Activated CD4-positive, alpha-beta T cell treated with anti-CD3 and anti-CD28 coated beads for 36 hours (primary cell): ENCODE measurements around the gene RAP2A. TPM values are rescaled to one million over a fixed set of nuclear protein-coding genes. Genes with fewer than 3 reads are reported as not detected.

Source experiments
- ATAC-seq: fragments of 200-7000 bp; cut with Tn5 transposase; one replicate; pipeline ENCODE4 v1.10.0; 2021; ENCODE audit warnings: mild to moderate bottlenecking, moderate library complexity
- CTCF ChIA-PET: fragments of 350-600 bp; sonication (Branson Sonifier 250); formaldehyde crosslinking; loops from one replicate; lab custom pipeline; 2021; ENCODE audit warnings: antibody characterized with exemption; lab: Charles Lee
- POLR2A ChIA-PET: fragments of 350-600 bp; sonication (Branson Sonifier 250); formaldehyde crosslinking; loops from one replicate; lab custom pipeline; 2021; ENCODE audit warnings: antibody characterized with exemption, inconsistent platforms; lab: Charles Lee
- DNase-seq: peaks from one replicate; pipeline ENCODE4 v3.0.0-alpha.2; 2020
- H3K27ac Mint-ChIP-seq: one replicate; pipeline ENCODE4 v1.8.0; 2021; ENCODE audit warnings: mixed read lengths
- H3K27me3 Mint-ChIP-seq: one replicate; pipeline ENCODE4 v1.8.0; 2021; ENCODE audit warnings: mixed read lengths
- H3K36me3 Mint-ChIP-seq: one replicate; pipeline ENCODE4 v1.8.0; 2021; ENCODE audit warnings: low read depth, mixed read lengths
- H3K4me1 Mint-ChIP-seq: one replicate; pipeline ENCODE4 v1.8.0; 2021; ENCODE audit warnings: mixed read lengths
- H3K4me3 Mint-ChIP-seq: one replicate; pipeline ENCODE4 v1.8.0; 2021; ENCODE audit warnings: mild to moderate bottlenecking, moderate library complexity, mixed read lengths
- H3K9me3 Mint-ChIP-seq: one replicate; pipeline ENCODE4 v1.8.0; 2021; ENCODE audit warnings: low read depth, mixed read lengths
- intact Hi-C, 2 experiments: fragments of 100-400 bp; cut with DNase I in 1 of 2; cut with micrococcal nuclease in 1 of 2; formaldehyde crosslinking; loops; one replicate each; pipeline versions ENCODE4 v1.14.2 to v1.15.1; 2022 to 2024; cut with DNase I, micrococcal nuclease
- total RNA-seq, 2 experiments: library from RNA; stranded (reverse); gene quantifications; one replicate each; pipeline ENCODE4 v1.2.3, GENCODE V29; 2021

The RAP2A gene
- total RNA-seq, 2 experiments from 2014 or later, result 12.3 to 15.5 TPM

- intact Hi-C loops, result no loop called here
- H3K4me3 Mint-ChIP-seq, result no peak overlapping the region
- no peaks in the 10 kb centered on the region for H3K9me3 Mint-ChIP-seq
- no peak for DNase-seq
- POLR2A ChIA-PET, result no interaction called here
- no peaks in the 10 kb centered on the region for H3K36me3 Mint-ChIP-seq
- no peak overlapping the region for H3K27ac Mint-ChIP-seq
- no peaks in the 10 kb centered on the region for H3K4me1 Mint-ChIP-seq
- CTCF ChIA-PET, result interaction anchor here (0.6 kb wide), 1 partner anchor 323 kb away, joined by 3 read pairs; no protein-coding TSS in a partner anchor
- no peak for ATAC-seq
- peaks cover 2% of the 10 kb centered on the region for H3K27me3 Mint-ChIP-seq
Observed at GRCh38 chr13:97477844-97478243, 43.9 kb downstream of the RAP2A start.

- peaks cover 2% of the 10 kb centered on the region for H3K27me3 Mint-ChIP-seq
- ATAC-seq (no peak), DNase-seq (no peak)
- H3K9me3 Mint-ChIP-seq, result no peaks in the 10 kb centered on the region
- H3K27ac Mint-ChIP-seq, result no peak overlapping the region
- intact Hi-C loops, result no loop called here
- no peaks in the 10 kb centered on the region for H3K36me3 Mint-ChIP-seq
- ChIA-PET POLR2A (no interaction called here), CTCF (no interaction called here)
- H3K4me3 Mint-ChIP-seq, result no peak overlapping the region
- H3K4me1 Mint-ChIP-seq, result no peaks in the 10 kb centered on the region
Observed at GRCh38 chr13:97478247-97478646, 44.3 kb downstream of the RAP2A start.

- no peak for DNase-seq
- Mint-ChIP-seq H3K36me3 (no peaks in the 10 kb centered on the region), H3K4me1 (no peaks in the 10 kb centered on the region), H3K27ac (no peak overlapping the region), H3K4me3 (no peak overlapping the region), H3K27me3 (no peaks in the 10 kb centered on the region), H3K9me3 (no peaks in the 10 kb centered on the region)
- no peak for ATAC-seq
- intact Hi-C loops, result no loop called here
- CTCF ChIA-PET, result interaction anchor here (0.7 to 0.8 kb wide), 2 partner anchors 101 to 108 kb away, joined by 3 read pairs; no protein-coding TSS in a partner anchor
- POLR2A ChIA-PET, result no interaction called here
Observed at GRCh38 chr13:97483465-97483864, 49.5 kb downstream of the RAP2A start.

GRCh38 chr13:97484301-97484700 lies 50.3 kb downstream of the RAP2A start:
- ATAC-seq, result no peak
- POLR2A ChIA-PET, result no interaction called here
- Mint-ChIP-seq H3K36me3 (no peaks in the 10 kb centered on the region), H3K4me1 (no peaks in the 10 kb centered on the region), H3K4me3 (no peak overlapping the region), H3K27me3 (no peaks in the 10 kb centered on the region), H3K27ac (no peak overlapping the region), H3K9me3 (no peaks in the 10 kb centered on the region)
- intact Hi-C loops, result no loop called here
- no peak for DNase-seq
- CTCF ChIA-PET, result no interaction called here

GRCh38 chr13:97485320-97485719 lies 51.4 kb downstream of the RAP2A start:
- Mint-ChIP-seq H3K4me3 (no peak overlapping the region), H3K27ac (no peak overlapping the region), H3K4me1 (no peaks in the 10 kb centered on the region), H3K27me3 (no peaks in the 10 kb centered on the region), H3K36me3 (no peaks in the 10 kb centered on the region), H3K9me3 (no peaks in the 10 kb centered on the region)
- DNase-seq (no peak), ATAC-seq (no peak)
- intact Hi-C loops, result no loop called here
- ChIA-PET CTCF (no interaction called here), POLR2A (interaction anchor here (1.1 kb wide), 1 partner anchor 10 kb away, joined by 4 read pairs; no protein-coding TSS in a partner anchor)

GRCh38 chr13:97490702-97491307 lies 56.8 kb downstream of the RAP2A start:
- no peak overlapping the region for H3K27ac Mint-ChIP-seq
- ChIA-PET POLR2A (no interaction called here), CTCF (no interaction called here)
- H3K36me3 Mint-ChIP-seq, result peaks cover 4% of the 10 kb centered on the region
- no peak overlapping the region for H3K4me3 Mint-ChIP-seq
- H3K4me1 Mint-ChIP-seq, result no peaks in the 10 kb centered on the region
- no peak for ATAC-seq
- H3K27me3 Mint-ChIP-seq, result peaks cover 3% of the 10 kb centered on the region
- intact Hi-C loops, result no loop called here
- DNase-seq, result no peak
- peaks cover 7% of the 10 kb centered on the region for H3K9me3 Mint-ChIP-seq

- DNase-seq (no peak), ATAC-seq (no peak)
- Mint-ChIP-seq H3K36me3 (peaks cover 4% of the 10 kb centered on the region), H3K4me1 (no peaks in the 10 kb centered on the region), H3K27me3 (peaks cover 3% of the 10 kb centered on the region), H3K27ac (no peak overlapping the region), H3K9me3 (peaks cover 7% of the 10 kb centered on the region), H3K4me3 (no peak overlapping the region)
- intact Hi-C loops, result no loop called here
- ChIA-PET CTCF (no interaction called here), POLR2A (no interaction called here)
Observed at GRCh38 chr13:97491452-97491851, 57.5 kb downstream of the RAP2A start.

- Mint-ChIP-seq H3K9me3 (peaks cover 7% of the 10 kb centered on the region), H3K27me3 (peaks cover 3% of the 10 kb centered on the region), H3K36me3 (peaks cover 4% of the 10 kb centered on the region), H3K4me1 (no peaks in the 10 kb centered on the region), H3K27ac (no peak overlapping the region), H3K4me3 (no peak overlapping the region)
- ChIA-PET POLR2A (no interaction called here), CTCF (no interaction called here)
- ATAC-seq (no peak), DNase-seq (no peak)
- intact Hi-C loops, result no loop called here
Observed at GRCh38 chr13:97492257-97492656, 58.3 kb downstream of the RAP2A start.

GRCh38 chr13:97492684-97493371 lies 58.9 kb downstream of the RAP2A start:
- intact Hi-C loops, result no loop called here

GRCh38 chr13:97493456-97493855 lies 59.5 kb downstream of the RAP2A start:
- H3K4me1 Mint-ChIP-seq, result no peaks in the 10 kb centered on the region
- intact Hi-C loops, result no loop called here
- no peak overlapping the region for H3K4me3 Mint-ChIP-seq
- H3K27me3 Mint-ChIP-seq, result peaks cover 3% of the 10 kb centered on the region
- peaks cover 7% of the 10 kb centered on the region for H3K9me3 Mint-ChIP-seq
- POLR2A ChIA-PET, result no interaction called here
- peaks cover 4% of the 10 kb centered on the region for H3K36me3 Mint-ChIP-seq
- DNase-seq (no peak), ATAC-seq (no peak)
- CTCF ChIA-PET, result no interaction called here
- H3K27ac Mint-ChIP-seq, result no peak overlapping the region

More at GRCh38 chr13:97492684-97493371, 58.9 kb downstream of the RAP2A start:
- Mint-ChIP-seq H3K27me3 (peaks cover 3% of the 10 kb centered on the region), H3K27ac (no peak overlapping the region), H3K4me3 (no peak overlapping the region), H3K4me1 (no peaks in the 10 kb centered on the region), H3K36me3 (peaks cover 4% of the 10 kb centered on the region), H3K9me3 (peaks cover 7% of the 10 kb centered on the region)
- CTCF ChIA-PET, result no interaction called here
- POLR2A ChIA-PET, result no interaction called here
- ATAC-seq (no peak), DNase-seq (no peak)

- intact Hi-C loops, result no loop called here
- Mint-ChIP-seq H3K4me1 (no peaks in the 10 kb centered on the region), H3K27me3 (peaks cover 3% of the 10 kb centered on the region), H3K27ac (no peak overlapping the region), H3K9me3 (peaks cover 7% of the 10 kb centered on the region), H3K36me3 (peaks cover 4% of the 10 kb centered on the region), H3K4me3 (no peak overlapping the region)
- DNase-seq (no peak), ATAC-seq (no peak)
- ChIA-PET CTCF (no interaction called here), POLR2A (no interaction called here)
Observed at GRCh38 chr13:97495678-97496077, 61.7 kb downstream of the RAP2A start.

GRCh38 chr13:97496511-97496910 lies 62.5 kb downstream of the RAP2A start:
- intact Hi-C loops, result no loop called here
- H3K4me3 Mint-ChIP-seq, result no peak overlapping the region
- H3K9me3 Mint-ChIP-seq, result peaks cover 2% of the 10 kb centered on the region
- ChIA-PET CTCF (interaction anchor here (0.6 kb wide), 1 partner anchor 69 kb away, joined by 3 read pairs; no protein-coding TSS in a partner anchor), POLR2A (no interaction called here)
- ATAC-seq (no peak), DNase-seq (no peak)
- no peaks in the 10 kb centered on the region for H3K4me1 Mint-ChIP-seq
- H3K27ac Mint-ChIP-seq, result no peak overlapping the region
- H3K27me3 Mint-ChIP-seq, result peaks cover 7% of the 10 kb centered on the region
- H3K36me3 Mint-ChIP-seq, result no peaks in the 10 kb centered on the region
